ENCODE measurements around the gene DLX5.

DNA sequence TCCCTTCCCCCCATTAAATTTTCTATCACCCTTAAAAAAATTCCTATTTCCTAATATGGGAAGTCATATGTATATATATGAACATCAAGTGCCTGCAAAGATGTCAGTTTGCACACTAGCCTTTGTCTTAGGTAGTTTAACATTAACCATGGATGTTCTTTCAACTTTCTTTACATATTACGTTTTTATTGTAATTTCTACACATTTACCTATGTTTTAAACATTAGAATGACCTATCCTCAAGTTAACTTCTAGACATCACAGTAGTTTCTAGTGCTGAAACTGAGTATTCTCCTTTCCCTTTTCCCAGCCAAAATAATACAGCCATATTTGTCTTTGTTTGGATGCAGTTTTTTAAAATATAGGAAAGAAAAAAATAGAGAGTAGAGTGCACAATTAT, 13.5 kb downstream of the DLX5 start:
- TF ChIP-seq, protein P1, sequence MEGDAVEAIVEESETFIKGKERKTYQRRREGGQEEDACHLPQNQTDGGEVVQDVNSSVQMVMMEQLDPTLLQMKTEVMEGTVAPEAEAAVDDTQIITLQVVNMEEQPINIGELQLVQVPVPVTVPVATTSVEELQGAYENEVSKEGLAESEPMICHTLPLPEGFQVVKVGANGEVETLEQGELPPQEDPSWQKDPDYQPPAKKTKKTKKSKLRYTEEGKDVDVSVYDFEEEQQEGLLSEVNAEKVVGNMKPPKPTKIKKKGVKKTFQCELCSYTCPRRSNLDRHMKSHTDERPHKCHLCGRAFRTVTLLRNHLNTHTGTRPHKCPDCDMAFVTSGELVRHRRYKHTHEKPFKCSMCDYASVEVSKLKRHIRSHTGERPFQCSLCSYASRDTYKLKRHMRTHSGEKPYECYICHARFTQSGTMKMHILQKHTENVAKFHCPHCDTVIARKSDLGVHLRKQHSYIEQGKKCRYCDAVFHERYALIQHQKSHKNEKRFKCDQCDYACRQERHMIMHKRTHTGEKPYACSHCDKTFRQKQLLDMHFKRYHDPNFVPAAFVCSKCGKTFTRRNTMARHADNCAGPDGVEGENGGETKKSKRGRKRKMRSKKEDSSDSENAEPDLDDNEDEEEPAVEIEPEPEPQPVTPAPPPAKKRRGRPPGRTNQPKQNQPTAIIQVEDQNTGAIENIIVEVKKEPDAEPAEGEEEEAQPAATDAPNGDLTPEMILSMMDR (IDR thresholded peaks at IDR 0.05), result no peak
- no peak for TF ChIP-seq POLR2AphosphoS5 (IDR thresholded peaks at IDR 0.05)
